ENCODE results near the gene NR2E3.

- no peak for TF ChIP-seq SMC3 (conservative IDR thresholded peaks at IDR 0.05; ENCODE audit: poor library complexity)
- TF ChIP-seq, protein P1, sequence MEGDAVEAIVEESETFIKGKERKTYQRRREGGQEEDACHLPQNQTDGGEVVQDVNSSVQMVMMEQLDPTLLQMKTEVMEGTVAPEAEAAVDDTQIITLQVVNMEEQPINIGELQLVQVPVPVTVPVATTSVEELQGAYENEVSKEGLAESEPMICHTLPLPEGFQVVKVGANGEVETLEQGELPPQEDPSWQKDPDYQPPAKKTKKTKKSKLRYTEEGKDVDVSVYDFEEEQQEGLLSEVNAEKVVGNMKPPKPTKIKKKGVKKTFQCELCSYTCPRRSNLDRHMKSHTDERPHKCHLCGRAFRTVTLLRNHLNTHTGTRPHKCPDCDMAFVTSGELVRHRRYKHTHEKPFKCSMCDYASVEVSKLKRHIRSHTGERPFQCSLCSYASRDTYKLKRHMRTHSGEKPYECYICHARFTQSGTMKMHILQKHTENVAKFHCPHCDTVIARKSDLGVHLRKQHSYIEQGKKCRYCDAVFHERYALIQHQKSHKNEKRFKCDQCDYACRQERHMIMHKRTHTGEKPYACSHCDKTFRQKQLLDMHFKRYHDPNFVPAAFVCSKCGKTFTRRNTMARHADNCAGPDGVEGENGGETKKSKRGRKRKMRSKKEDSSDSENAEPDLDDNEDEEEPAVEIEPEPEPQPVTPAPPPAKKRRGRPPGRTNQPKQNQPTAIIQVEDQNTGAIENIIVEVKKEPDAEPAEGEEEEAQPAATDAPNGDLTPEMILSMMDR (IDR thresholded peaks at IDR 0.05; ENCODE audit: poor library complexity, severe bottlenecking), result no peak
- no peak for TF ChIP-seq EP300 (conservative IDR thresholded peaks at IDR 0.05; ENCODE audit: poor library complexity, severe bottlenecking)
- no peak for TF ChIP-seq MXI1 (conservative IDR thresholded peaks at IDR 0.05; ENCODE audit: poor library complexity, severe bottlenecking)
- TF ChIP-seq, protein P2, sequence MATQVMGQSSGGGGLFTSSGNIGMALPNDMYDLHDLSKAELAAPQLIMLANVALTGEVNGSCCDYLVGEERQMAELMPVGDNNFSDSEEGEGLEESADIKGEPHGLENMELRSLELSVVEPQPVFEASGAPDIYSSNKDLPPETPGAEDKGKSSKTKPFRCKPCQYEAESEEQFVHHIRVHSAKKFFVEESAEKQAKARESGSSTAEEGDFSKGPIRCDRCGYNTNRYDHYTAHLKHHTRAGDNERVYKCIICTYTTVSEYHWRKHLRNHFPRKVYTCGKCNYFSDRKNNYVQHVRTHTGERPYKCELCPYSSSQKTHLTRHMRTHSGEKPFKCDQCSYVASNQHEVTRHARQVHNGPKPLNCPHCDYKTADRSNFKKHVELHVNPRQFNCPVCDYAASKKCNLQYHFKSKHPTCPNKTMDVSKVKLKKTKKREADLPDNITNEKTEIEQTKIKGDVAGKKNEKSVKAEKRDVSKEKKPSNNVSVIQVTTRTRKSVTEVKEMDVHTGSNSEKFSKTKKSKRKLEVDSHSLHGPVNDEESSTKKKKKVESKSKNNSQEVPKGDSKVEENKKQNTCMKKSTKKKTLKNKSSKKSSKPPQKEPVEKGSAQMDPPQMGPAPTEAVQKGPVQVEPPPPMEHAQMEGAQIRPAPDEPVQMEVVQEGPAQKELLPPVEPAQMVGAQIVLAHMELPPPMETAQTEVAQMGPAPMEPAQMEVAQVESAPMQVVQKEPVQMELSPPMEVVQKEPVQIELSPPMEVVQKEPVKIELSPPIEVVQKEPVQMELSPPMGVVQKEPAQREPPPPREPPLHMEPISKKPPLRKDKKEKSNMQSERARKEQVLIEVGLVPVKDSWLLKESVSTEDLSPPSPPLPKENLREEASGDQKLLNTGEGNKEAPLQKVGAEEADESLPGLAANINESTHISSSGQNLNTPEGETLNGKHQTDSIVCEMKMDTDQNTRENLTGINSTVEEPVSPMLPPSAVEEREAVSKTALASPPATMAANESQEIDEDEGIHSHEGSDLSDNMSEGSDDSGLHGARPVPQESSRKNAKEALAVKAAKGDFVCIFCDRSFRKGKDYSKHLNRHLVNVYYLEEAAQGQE (IDR thresholded peaks at IDR 0.05; ENCODE audit: borderline replicate concordance), result no peak
- no peak for TF ChIP-seq POLR2AphosphoS5 (IDR thresholded peaks at IDR 0.05)
- TF ChIP-seq TAF1 (IDR thresholded peaks at IDR 0.05; ENCODE audit: low read depth), result no peak
- no peak for TF ChIP-seq EZH2 (IDR thresholded peaks at IDR 0.05; ENCODE audit: borderline replicate concordance, insufficient read depth, low read length, poor library complexity, severe bottlenecking)
Measured at GRCh38 chr15:71779073-71779797, 31.1 kb upstream of the NR2E3 start.
